ENCODE results near the gene PLXDC1. TPM values are rescaled to one million over a fixed set of nuclear protein-coding genes. Genes with fewer than 3 reads are reported as not detected.

The PLXDC1 gene
- total RNA-seq, 4 donors from 2014 or later, result 0.49 to 4.5 (median 2.4) TPM

DNA sequence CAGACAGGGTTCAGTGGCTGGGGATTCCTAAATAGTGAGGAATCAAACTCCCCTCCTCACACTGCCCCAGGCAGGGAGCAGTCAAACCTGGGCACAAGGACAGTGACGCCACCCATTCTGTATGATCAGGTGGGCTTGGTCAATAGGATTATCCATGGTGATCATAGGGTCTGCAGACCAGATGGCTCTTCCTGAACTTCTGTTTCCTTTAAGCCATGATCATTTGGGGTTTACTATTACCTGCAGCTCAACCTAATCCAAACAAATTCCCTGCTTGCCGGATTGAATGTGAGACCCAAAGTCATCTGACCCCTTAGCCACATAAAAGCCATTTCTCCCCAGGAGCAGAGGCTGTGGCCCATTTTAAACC, 54.3 kb downstream of the PLXDC1 start:
- Histone ChIP-seq H3K9me3 (no peaks in the 10 kb centered on the region), H3K27me3 (peaks cover 0 to 21% (median 7%) of the 10 kb centered on the region in 3 donors), H3K4me3 (no peak overlapping the region), H3K4me1 (peaks cover 0 to 25% of the 10 kb centered on the region in 2 donors), H3K27ac (peak overlapping the region in 1 of 4 donors; percentile 25), H3K36me3 (no peaks in the 10 kb centered on the region)
- no peak for TF ChIP-seq POLR2A (IDR thresholded peaks at IDR 0.05)
- TF ChIP-seq, protein P1, sequence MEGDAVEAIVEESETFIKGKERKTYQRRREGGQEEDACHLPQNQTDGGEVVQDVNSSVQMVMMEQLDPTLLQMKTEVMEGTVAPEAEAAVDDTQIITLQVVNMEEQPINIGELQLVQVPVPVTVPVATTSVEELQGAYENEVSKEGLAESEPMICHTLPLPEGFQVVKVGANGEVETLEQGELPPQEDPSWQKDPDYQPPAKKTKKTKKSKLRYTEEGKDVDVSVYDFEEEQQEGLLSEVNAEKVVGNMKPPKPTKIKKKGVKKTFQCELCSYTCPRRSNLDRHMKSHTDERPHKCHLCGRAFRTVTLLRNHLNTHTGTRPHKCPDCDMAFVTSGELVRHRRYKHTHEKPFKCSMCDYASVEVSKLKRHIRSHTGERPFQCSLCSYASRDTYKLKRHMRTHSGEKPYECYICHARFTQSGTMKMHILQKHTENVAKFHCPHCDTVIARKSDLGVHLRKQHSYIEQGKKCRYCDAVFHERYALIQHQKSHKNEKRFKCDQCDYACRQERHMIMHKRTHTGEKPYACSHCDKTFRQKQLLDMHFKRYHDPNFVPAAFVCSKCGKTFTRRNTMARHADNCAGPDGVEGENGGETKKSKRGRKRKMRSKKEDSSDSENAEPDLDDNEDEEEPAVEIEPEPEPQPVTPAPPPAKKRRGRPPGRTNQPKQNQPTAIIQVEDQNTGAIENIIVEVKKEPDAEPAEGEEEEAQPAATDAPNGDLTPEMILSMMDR (IDR thresholded peaks at IDR 0.05 in 4 of 5, conservative IDR thresholded peaks at IDR 0.05 in 1 of 5), result no peak
- ATAC-seq (no peak), DNase-seq (no peak)
- in situ Hi-C loops (cut with MboI; ENCODE audit: low sequenced_read_pairs in 4 of 4) (no loop called here), intact Hi-C loops (cut with DNase I; ENCODE audit: low total_unique reads) (no loop called here)

DNA sequence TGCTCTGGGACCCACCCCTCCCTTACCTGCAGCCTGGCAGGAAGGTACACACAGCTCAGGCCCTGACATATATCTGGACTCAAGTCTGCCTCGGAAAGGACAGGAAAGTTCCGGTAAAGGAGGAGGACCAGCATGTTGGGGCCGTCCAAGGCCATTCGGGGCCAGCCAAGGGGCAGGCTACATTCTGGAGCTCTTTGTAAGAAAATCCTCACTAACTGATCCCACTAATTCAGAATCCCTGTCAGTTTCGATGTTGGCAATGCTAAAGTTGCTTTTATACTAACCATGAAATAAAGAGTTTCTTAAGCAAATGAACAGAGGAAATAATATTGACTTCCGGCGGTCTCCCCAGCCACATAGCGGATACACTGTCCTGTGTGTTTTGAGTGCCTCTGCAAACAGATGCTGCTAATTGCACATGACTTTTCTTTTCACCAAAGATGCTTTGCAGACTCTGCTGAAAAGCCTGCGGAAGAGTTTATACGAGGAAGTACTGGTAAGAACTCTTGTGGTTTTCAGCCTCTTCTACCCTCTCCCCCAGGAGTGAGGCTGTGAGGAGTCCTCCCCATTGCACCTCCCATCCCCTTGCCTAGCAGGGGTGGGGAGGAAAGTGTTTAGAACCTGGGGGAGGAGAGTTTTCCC, 54.8 kb downstream of the PLXDC1 start:
- Histone ChIP-seq H3K27me3 (peaks cover 0 to 21% (median 7%) of the 10 kb centered on the region in 3 donors), H3K27ac (peak overlapping the region in 3 of 4 donors; percentile 26 to 63 (median 42)), H3K4me3 (no peak overlapping the region), H3K4me1 (peaks cover 0 to 25% of the 10 kb centered on the region in 2 donors), H3K9me3 (no peaks in the 10 kb centered on the region), H3K36me3 (no peaks in the 10 kb centered on the region)
- in situ Hi-C loops (cut with MboI; ENCODE audit: low sequenced_read_pairs in 4 of 4) (no loop called here), intact Hi-C loops (cut with DNase I; ENCODE audit: low total_unique reads) (no loop called here)
- DNase-seq (no peak), ATAC-seq (peak in 1 of 2 donors; percentile 52)
- TF ChIP-seq POLR2A (IDR thresholded peaks at IDR 0.05), result no peak
- TF ChIP-seq, protein P1 (IDR thresholded peaks at IDR 0.05 in 4 of 5, conservative IDR thresholded peaks at IDR 0.05 in 1 of 5), result no peak

DNA sequence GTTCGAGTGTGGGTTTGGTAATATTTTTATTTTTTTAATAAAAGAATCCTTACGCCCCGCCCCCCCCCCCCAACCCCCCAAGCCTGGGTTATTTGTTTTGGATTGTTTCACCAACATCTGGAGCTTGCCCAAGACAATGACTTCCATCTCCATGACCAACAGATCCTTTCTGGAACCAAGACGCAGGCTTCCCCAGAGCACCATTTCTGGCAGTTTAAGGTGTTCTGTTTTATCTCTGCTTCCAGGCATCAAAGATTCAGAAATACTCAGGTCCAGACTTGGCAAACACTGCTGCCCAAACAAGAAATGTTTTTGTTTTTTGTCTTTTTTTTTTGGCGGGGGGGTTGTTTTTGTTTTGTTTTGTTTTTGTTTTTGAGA, 56.1 kb downstream of the PLXDC1 start:
- intact Hi-C loops (cut with DNase I; ENCODE audit: low total_unique reads) (no loop called here), in situ Hi-C loops (cut with MboI; ENCODE audit: low sequenced_read_pairs in 4 of 4) (no loop called here)
- Histone ChIP-seq H3K9me3 (no peaks in the 10 kb centered on the region), H3K27ac (no peak overlapping the region), H3K4me3 (no peak overlapping the region), H3K36me3 (no peaks in the 10 kb centered on the region), H3K27me3 (peaks cover 0 to 21% (median 7%) of the 10 kb centered on the region in 3 donors), H3K4me1 (peaks cover 0 to 25% of the 10 kb centered on the region in 2 donors)
- DNase-seq, result no peak
- ATAC-seq, result peak in 1 of 2 donors; percentile 24
- TF ChIP-seq, protein P1 (IDR thresholded peaks at IDR 0.05 in 4 of 5, conservative IDR thresholded peaks at IDR 0.05 in 1 of 5), result no peak
- no peak for TF ChIP-seq POLR2A (IDR thresholded peaks at IDR 0.05)

DNA sequence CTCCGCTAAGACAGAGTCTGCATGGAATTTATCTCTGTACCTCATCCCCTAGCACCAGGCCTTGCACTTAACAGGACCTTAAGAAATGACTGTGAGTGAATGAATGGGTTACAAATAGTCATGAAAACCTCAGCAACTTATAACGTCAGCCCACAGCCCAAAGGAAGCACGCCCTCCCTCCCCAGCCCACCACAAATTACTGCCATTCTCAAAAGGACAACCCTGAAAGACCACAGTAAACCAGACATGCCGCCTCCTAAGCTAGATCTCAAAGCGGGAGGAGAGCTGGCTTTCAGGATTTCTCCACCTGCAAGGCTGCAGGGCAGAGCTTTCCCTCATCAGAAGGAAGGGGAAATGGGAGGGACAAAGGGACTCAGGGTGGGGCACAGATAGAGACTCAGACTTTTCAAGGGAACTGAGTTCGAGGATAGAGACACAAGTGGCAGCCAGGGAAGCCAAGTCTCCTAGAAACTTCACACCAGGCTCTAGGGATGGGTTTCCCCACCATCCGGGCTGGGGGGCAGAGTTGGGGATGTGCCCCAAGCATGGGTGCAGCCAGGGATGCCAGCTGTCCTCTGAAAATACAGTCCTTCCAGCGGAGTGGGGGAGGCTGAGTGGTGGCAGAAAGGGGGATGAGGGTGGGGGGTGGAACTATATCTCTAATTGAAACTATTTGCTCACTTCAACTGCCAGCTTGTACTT, 56.7 kb downstream of the PLXDC1 start:
- DNase-seq (no peak), ATAC-seq (no peak)
- H3K4me1 ChIP-seq, result peaks cover 0 to 25% of the 10 kb centered on the region in 2 donors
- H3K27me3 ChIP-seq, result peaks cover 0 to 21% (median 7%) of the 10 kb centered on the region in 3 donors
- TF ChIP-seq POLR2A (IDR thresholded peaks at IDR 0.05), result no peak
- TF ChIP-seq, protein P1 (IDR thresholded peaks at IDR 0.05 in 4 of 5, conservative IDR thresholded peaks at IDR 0.05 in 1 of 5), result no peak
- no peaks in the 10 kb centered on the region for H3K9me3 ChIP-seq
- intact Hi-C loops (cut with DNase I; ENCODE audit: low total_unique reads) (no loop called here), in situ Hi-C loops (cut with MboI; ENCODE audit: low sequenced_read_pairs in 4 of 4) (no loop called here)
- no peak overlapping the region for H3K27ac ChIP-seq
- no peaks in the 10 kb centered on the region for H3K36me3 ChIP-seq
- H3K4me3 ChIP-seq, result no peak overlapping the region

All from gastrocnemius medialis (tissue), 4 donors.